PC-3 (cell line): ENCODE measurements around the gene GPR37L1. TPM values are rescaled to one million over a fixed set of nuclear protein-coding genes. Genes with fewer than 3 reads are reported as not detected.

Experiments used
- ATAC-seq: fragments of 200-7000 bp; cut with Tn5 transposase; 2 replicates; pipeline ENCODE4 v1.9.1; 2020; ENCODE audit warnings: mild to moderate bottlenecking, moderate library complexity
- BruUV-seq: library from RNA; stranded (reverse); fragments of 400-500 nt; replicated peaks from 2 replicates; lab custom pipeline; 2021; lab: Mats Ljungman, UMichigan
- CTCF ChIA-PET: fragments of 300-600 bp; sonication (Branson Sonifier 250); formaldehyde crosslinking; loops from one replicate; lab custom pipeline; 2022; ENCODE audit warnings: antibody characterized with exemption; lab: Charles Lee
- POLR2A ChIA-PET: fragments of 300-600 bp; sonication (Branson Sonifier 250); formaldehyde crosslinking; loops from one replicate; lab custom pipeline; 2022; ENCODE audit warnings: antibody characterized with exemption; ENCODE audit not compliant: unreplicated experiment; lab: Charles Lee
- DNase-seq: peaks from one replicate; pipeline ENCODE4 v3.0.0-alpha.2; 2015
- H2AFZ ChIP-seq: fragments of 300-600 bp; sonication (generic); 2 replicates; pipeline ENCODE4 v1.6.0; 2016; ENCODE audit warnings: antibody characterized with exemption, low read length
- H3F3A ChIP-seq: fragments of 300-600 bp; sonication (generic); one replicate; pipeline ENCODE4 v1.6.0; 2017; ENCODE audit warnings: antibody characterized with exemption, low read length, control low read depth, mild to moderate bottlenecking; ENCODE audit not compliant: unreplicated experiment
- H3K27ac ChIP-seq: fragments of 300-600 bp; sonication (generic); 2 replicates; pipeline ENCODE4 v1.5.1; 2016; ENCODE audit warnings: mild to moderate bottlenecking, low read length
- H3K27me3 ChIP-seq: fragments of 300-600 bp; sonication (generic); 2 replicates; pipeline ENCODE4 v1.6.1; 2016; ENCODE audit warnings: low read length, mixed read lengths
- H3K36me3 ChIP-seq: fragments of 300-600 bp; sonication (generic); 2 replicates; pipeline ENCODE4 v1.6.1; 2016; ENCODE audit warnings: low read depth, mixed run types, low read length, mixed read lengths
- H3K4me1 ChIP-seq: fragments of 300-600 bp; sonication (generic); 2 replicates; pipeline ENCODE4 v1.5.1; 2016; ENCODE audit warnings: low read length; ENCODE audit not compliant: insufficient read depth
- H3K4me2 ChIP-seq: fragments of 300-600 bp; sonication (generic); 2 replicates; pipeline ENCODE4 v1.6.0; 2016; ENCODE audit warnings: low read length
- H3K4me3 ChIP-seq: fragments of 300-600 bp; sonication (generic); 2 replicates; pipeline ENCODE4 v1.5.1; 2016; ENCODE audit warnings: mild to moderate bottlenecking, low read length, mixed read lengths
- H3K79me2 ChIP-seq: fragments of 300-600 bp; sonication (generic); 2 replicates; pipeline ENCODE4 v1.6.1; 2017; ENCODE audit warnings: low read length, mixed read lengths
- H3K9ac ChIP-seq: fragments of 300-600 bp; sonication (generic); 2 replicates; pipeline ENCODE4 v1.6.0; 2016; ENCODE audit warnings: mild to moderate bottlenecking, low read length
- H3K9me2 ChIP-seq: fragments of 300-600 bp; sonication (generic); replicated peaks from 2 replicates; pipeline ENCODE4 v1.6.1; 2016; ENCODE audit warnings: mixed run types, low read length, mixed read lengths
- H3K9me3 ChIP-seq: fragments of 300-600 bp; sonication (generic); 2 replicates; pipeline ENCODE4 v1.6.1; 2016; ENCODE audit warnings: low read length, mixed read lengths
- H4K20me1 ChIP-seq: fragments of 300-600 bp; sonication (generic); 2 replicates; pipeline ENCODE4 v1.6.1; 2016; ENCODE audit warnings: low read length, mixed read lengths
- EZH2 ChIP-seq: fragments of 300-600 bp; sonication (generic); IDR thresholded peaks from one replicate; pipeline ENCODE4 v1.6.1; 2017; ENCODE audit warnings: antibody characterized with exemption, mild to moderate bottlenecking, low read length; ENCODE audit not compliant: unreplicated experiment
- EZH2phosphoT487 ChIP-seq: fragments of 300-600 bp; sonication (generic); IDR thresholded peaks from 2 replicates; pipeline ENCODE4 v1.6.1; 2018; ENCODE audit warnings: mild to moderate bottlenecking, antibody characterized with exemption, low read length, borderline replicate concordance
- intact Hi-C: fragments of 100-400 bp; cut with micrococcal nuclease; formaldehyde crosslinking; loops from 2 replicates; pipeline ENCODE4 v1.9.0; 2023
- total RNA-seq: library from RNA; depleted of rRNA; stranded (reverse); fragments of >200 nt; gene quantifications from 2 replicates; pipeline ENCODE4 v1.2.3, GENCODE V29; 2014; rRNA removed
- TF ChIP-seq, protein P1 (sequence below): fragments of 300-600 bp; sonication (generic); conservative IDR thresholded peaks from 2 replicates; pipeline ENCODE4 v1.5.1; 2017; ENCODE audit warnings: antibody characterized with exemption, low read depth, mild to moderate bottlenecking, low read length

Gene GPR37L1
- total RNA-seq, 1 experiment from 2014 or later: 0.04 TPM

DNA sequence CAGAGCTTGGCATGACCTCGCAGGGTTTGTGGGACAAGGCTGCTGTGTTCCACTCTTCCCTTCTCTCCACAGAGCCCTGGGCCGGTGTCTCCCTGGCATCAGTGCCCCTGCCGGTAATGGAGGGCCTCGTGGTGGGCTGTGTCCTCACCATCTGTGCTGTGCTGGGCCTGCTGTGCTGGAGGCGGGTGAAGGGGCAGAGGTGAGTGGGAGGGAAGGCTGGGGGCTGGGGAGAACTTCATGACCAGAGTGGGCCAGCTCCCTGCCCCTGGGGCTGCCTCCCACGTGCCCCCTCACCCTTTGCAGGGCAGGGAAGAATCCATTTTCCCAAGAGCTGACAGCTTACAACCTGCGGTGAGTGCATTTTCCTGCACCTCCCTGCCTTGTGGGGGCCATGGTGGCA lies 58.9 kb downstream of the GPR37L1 start:
- TF ChIP-seq, protein P1, sequence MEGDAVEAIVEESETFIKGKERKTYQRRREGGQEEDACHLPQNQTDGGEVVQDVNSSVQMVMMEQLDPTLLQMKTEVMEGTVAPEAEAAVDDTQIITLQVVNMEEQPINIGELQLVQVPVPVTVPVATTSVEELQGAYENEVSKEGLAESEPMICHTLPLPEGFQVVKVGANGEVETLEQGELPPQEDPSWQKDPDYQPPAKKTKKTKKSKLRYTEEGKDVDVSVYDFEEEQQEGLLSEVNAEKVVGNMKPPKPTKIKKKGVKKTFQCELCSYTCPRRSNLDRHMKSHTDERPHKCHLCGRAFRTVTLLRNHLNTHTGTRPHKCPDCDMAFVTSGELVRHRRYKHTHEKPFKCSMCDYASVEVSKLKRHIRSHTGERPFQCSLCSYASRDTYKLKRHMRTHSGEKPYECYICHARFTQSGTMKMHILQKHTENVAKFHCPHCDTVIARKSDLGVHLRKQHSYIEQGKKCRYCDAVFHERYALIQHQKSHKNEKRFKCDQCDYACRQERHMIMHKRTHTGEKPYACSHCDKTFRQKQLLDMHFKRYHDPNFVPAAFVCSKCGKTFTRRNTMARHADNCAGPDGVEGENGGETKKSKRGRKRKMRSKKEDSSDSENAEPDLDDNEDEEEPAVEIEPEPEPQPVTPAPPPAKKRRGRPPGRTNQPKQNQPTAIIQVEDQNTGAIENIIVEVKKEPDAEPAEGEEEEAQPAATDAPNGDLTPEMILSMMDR: no peak
- TF ChIP-seq EZH2 (no peak), EZH2phosphoT487 (no peak)
- H3K27me3 ChIP-seq: no peaks in the 10 kb centered on the region
- no peak overlapping the region for H2AFZ ChIP-seq
- H3K9me2 ChIP-seq: no peaks in the 10 kb centered on the region
- ChIA-PET CTCF (no interaction called here), POLR2A (no interaction called here)
- no peak overlapping the region for H3K9ac ChIP-seq
- no peak overlapping the region for H3K4me2 ChIP-seq
- no peaks in the 10 kb centered on the region for H3F3A ChIP-seq
- no TSS peak for BruUV-seq
- no peaks in the 10 kb centered on the region for H3K9me3 ChIP-seq
- no peaks in the 10 kb centered on the region for H3K36me3 ChIP-seq
- no peaks in the 10 kb centered on the region for H3K4me1 ChIP-seq
- H3K79me2 ChIP-seq: no peaks in the 10 kb centered on the region
- intact Hi-C loops: no loop called here
- ATAC-seq (no peak), DNase-seq (no peak)
- no peaks in the 10 kb centered on the region for H4K20me1 ChIP-seq
- H3K27ac ChIP-seq: no peak overlapping the region
- no peak overlapping the region for H3K4me3 ChIP-seq

DNA sequence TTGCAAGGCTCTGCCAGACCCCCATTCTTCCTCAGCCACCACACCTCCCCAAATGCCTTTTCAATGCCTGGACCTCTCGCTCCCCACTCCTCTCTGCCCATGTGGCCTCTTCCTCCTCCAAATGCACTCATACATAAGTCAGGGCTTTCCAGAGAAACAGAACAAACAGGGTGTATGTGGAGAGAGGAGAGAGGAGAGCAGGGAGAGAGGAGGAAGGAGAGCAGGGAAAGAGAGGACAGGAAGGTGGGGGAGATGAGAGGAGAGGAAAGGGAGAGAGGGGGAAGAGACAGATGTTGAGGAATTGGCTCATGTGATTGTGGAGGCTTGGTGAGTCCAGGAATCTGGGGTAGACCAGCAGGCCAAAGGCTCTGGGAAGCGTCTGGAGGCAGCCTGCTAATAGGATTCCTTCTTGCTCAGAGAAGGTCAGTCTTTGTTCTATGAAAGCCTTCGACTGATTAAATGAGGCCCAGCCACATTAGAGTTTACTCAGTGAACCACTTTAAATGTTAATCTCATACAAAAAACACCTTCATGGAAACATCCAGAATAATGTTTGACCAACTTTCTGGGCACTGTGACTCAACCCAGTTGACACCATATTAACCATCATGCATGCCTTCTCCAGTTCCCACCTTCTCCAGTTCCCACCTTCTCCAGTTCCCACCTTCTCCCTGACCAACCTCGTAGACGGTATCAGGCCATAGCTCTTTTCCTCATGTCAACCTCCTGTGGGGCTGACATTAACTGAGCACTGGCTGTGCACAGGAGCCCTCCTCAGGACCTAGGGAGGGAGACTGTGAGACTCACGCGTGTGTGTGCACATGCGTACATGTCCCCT lies 59.5 kb downstream of the GPR37L1 start:
- CTCF ChIA-PET: no interaction called here
- no peak for ATAC-seq
- Histone ChIP-seq H3K27ac (no peak overlapping the region), H3K79me2 (no peaks in the 10 kb centered on the region), H3K9me3 (no peaks in the 10 kb centered on the region), H3K4me1 (no peaks in the 10 kb centered on the region), H3K9ac (no peak overlapping the region), H3F3A (no peaks in the 10 kb centered on the region), H2AFZ (no peak overlapping the region), H3K36me3 (no peaks in the 10 kb centered on the region), H3K4me2 (no peak overlapping the region), H4K20me1 (no peaks in the 10 kb centered on the region), H3K9me2 (no peaks in the 10 kb centered on the region), H3K4me3 (no peak overlapping the region), H3K27me3 (no peaks in the 10 kb centered on the region)
- no peak for TF ChIP-seq EZH2phosphoT487
- TF ChIP-seq, protein P1: no peak
- TF ChIP-seq EZH2: no peak
- BruUV-seq: no TSS peak
- intact Hi-C loops: no loop called here
- no peak for DNase-seq
- POLR2A ChIA-PET: no interaction called here

Other genes starting within 250 kb of the GPR37L1 start
- 12.4 and 14.3 TPM in 2 replicates for gene SHISA4, start 234.0 kb upstream of the GPR37L1 start, total RNA-seq
- 0.06 and 0.07 TPM in 2 replicates for gene LMOD1, start 176.4 kb upstream of the GPR37L1 start, total RNA-seq
- gene TIMM17A, start 167.4 kb upstream of the GPR37L1 start, total RNA-seq: 50.9 and 57.7 TPM in 2 replicates
- 64.7 and 74.8 TPM in 2 replicates for gene RNPEP, start 140.3 kb upstream of the GPR37L1 start, total RNA-seq
- gene ELF3, start 112.3 kb upstream of the GPR37L1 start, total RNA-seq: 399 and 460 TPM in 2 replicates
- gene ARL8A, start 21.8 kb downstream of the GPR37L1 start, total RNA-seq: 20.4 and 26.4 TPM in 2 replicates
- gene PTPN7, start 37.7 kb downstream of the GPR37L1 start, total RNA-seq: not detected in 2 replicates
- 0.23 and 0.26 TPM in 2 replicates for gene LGR6, start 70.9 kb downstream of the GPR37L1 start, total RNA-seq
- 54.5 and 70.3 TPM in 2 replicates for gene UBE2T, start 219.0 kb downstream of the GPR37L1 start, total RNA-seq
- gene PPP1R12B, start 225.8 kb downstream of the GPR37L1 start, total RNA-seq: 2.0 and 6.6 TPM in 2 replicates